ENCODE results near the gene PLEKHA5. TPM values are rescaled to one million over a fixed set of nuclear protein-coding genes. Genes with fewer than 3 reads are reported as not detected.
"Not testable (repeated sequence)": the region's sequence is repeated elsewhere in the genome, so short reads cannot be mapped to it uniquely, and the experiment has no call there.

The PLEKHA5 gene
- polyA plus RNA-seq, 6 donors from 2014 or later, result not detected

- DNase-seq, result no peak
- H3K27me3 Mint-ChIP-seq, result no peaks in the 10 kb centered on the region
- no peak overlapping the region for H3K27ac Mint-ChIP-seq
- H3K4me1 Mint-ChIP-seq, result no peaks in the 10 kb centered on the region
- H3K36me3 Mint-ChIP-seq, result no peaks in the 10 kb centered on the region
- no peaks in the 10 kb centered on the region for H3K9me3 Mint-ChIP-seq
- H3K4me3 Mint-ChIP-seq, result no peak overlapping the region
- ATAC-seq (ENCODE audit: low read depth in 2 of 2), result no peak
Observed at GRCh38 chr12:19166387-19166786, 36.9 kb downstream of the PLEKHA5 start.

- H3K27me3 Mint-ChIP-seq, result no peaks in the 10 kb centered on the region
- no peaks in the 10 kb centered on the region for H3K4me1 Mint-ChIP-seq
- DNase-seq (no peak), ATAC-seq (ENCODE audit: low read depth in 2 of 2) (no peak)
- no peaks in the 10 kb centered on the region for H3K36me3 Mint-ChIP-seq
- H3K27ac Mint-ChIP-seq, result no peak overlapping the region
- H3K4me3 Mint-ChIP-seq, result no peak overlapping the region
- H3K9me3 Mint-ChIP-seq, result no peaks in the 10 kb centered on the region
Observed at GRCh38 chr12:19166956-19167355, 37.4 kb downstream of the PLEKHA5 start.

- H3K27ac Mint-ChIP-seq, result no peak overlapping the region
- no peaks in the 10 kb centered on the region for H3K27me3 Mint-ChIP-seq
- H3K36me3 Mint-ChIP-seq, result no peaks in the 10 kb centered on the region
Observed at GRCh38 chr12:19167708-19168107, 38.2 kb downstream of the PLEKHA5 start.

GRCh38 chr12:19168644-19169043, 39.1 kb downstream of the PLEKHA5 start:
- no peak overlapping the region for H3K4me3 Mint-ChIP-seq
- no peaks in the 10 kb centered on the region for H3K27me3 Mint-ChIP-seq
- no peaks in the 10 kb centered on the region for H3K9me3 Mint-ChIP-seq
- no peak for ATAC-seq (ENCODE audit: low read depth in 2 of 2)
- DNase-seq, result no peak
- no peaks in the 10 kb centered on the region for H3K4me1 Mint-ChIP-seq
- no peaks in the 10 kb centered on the region for H3K36me3 Mint-ChIP-seq
- H3K27ac Mint-ChIP-seq, result no peak overlapping the region

More at GRCh38 chr12:19167708-19168107, 38.2 kb downstream of the PLEKHA5 start:
- no peak overlapping the region for H3K4me3 Mint-ChIP-seq
- no peak for ATAC-seq (ENCODE audit: low read depth in 2 of 2)
- no peaks in the 10 kb centered on the region for H3K9me3 Mint-ChIP-seq
- H3K4me1 Mint-ChIP-seq, result no peaks in the 10 kb centered on the region
- DNase-seq, result no peak

GRCh38 chr12:19169222-19169621, 39.7 kb downstream of the PLEKHA5 start:
- Mint-ChIP-seq H3K4me1 (no peaks in the 10 kb centered on the region), H3K36me3 (no peaks in the 10 kb centered on the region), H3K9me3 (no peaks in the 10 kb centered on the region), H3K27ac (no peak overlapping the region), H3K27me3 (no peaks in the 10 kb centered on the region), H3K4me3 (no peak overlapping the region)
- DNase-seq (no peak), ATAC-seq (ENCODE audit: low read depth in 2 of 2) (no peak)

GRCh38 chr12:19170286-19170685, 40.8 kb downstream of the PLEKHA5 start:
- H3K27me3 Mint-ChIP-seq; H3K4me1 Mint-ChIP-seq; DNase-seq; ATAC-seq (ENCODE audit: low read depth in 2 of 2); H3K4me3 Mint-ChIP-seq; H3K9me3 Mint-ChIP-seq; H3K36me3 Mint-ChIP-seq; H3K27ac Mint-ChIP-seq: not testable (repeated sequence)

- Mint-ChIP-seq H3K27ac (no peak overlapping the region), H3K9me3 (no peaks in the 10 kb centered on the region), H3K4me3 (no peak overlapping the region), H3K36me3 (no peaks in the 10 kb centered on the region), H3K4me1 (no peaks in the 10 kb centered on the region), H3K27me3 (no peaks in the 10 kb centered on the region)
- ATAC-seq (ENCODE audit: low read depth in 2 of 2) (no peak), DNase-seq (no peak)
Observed at GRCh38 chr12:19171731-19172130, 42.2 kb downstream of the PLEKHA5 start.

GRCh38 chr12:19177754-19178153, 48.2 kb downstream of the PLEKHA5 start:
- H3K4me3 Mint-ChIP-seq, result no peak overlapping the region
- no peaks in the 10 kb centered on the region for H3K36me3 Mint-ChIP-seq
- no peak for DNase-seq
- H3K27ac Mint-ChIP-seq, result peak overlapping the region in 1 of 6 donors; percentile 37
- ATAC-seq (ENCODE audit: low read depth in 2 of 2), result no peak
- H3K27me3 Mint-ChIP-seq, result no peaks in the 10 kb centered on the region
- no peaks in the 10 kb centered on the region for H3K9me3 Mint-ChIP-seq
- no peaks in the 10 kb centered on the region for H3K4me1 Mint-ChIP-seq

GRCh38 chr12:19179986-19180385, 50.5 kb downstream of the PLEKHA5 start:
- Mint-ChIP-seq H3K27me3 (no peaks in the 10 kb centered on the region), H3K36me3 (no peaks in the 10 kb centered on the region), H3K4me3 (no peak overlapping the region), H3K9me3 (no peaks in the 10 kb centered on the region), H3K27ac (no peak overlapping the region), H3K4me1 (no peaks in the 10 kb centered on the region)
- ATAC-seq (ENCODE audit: low read depth in 2 of 2) (no peak), DNase-seq (no peak)

- no peaks in the 10 kb centered on the region for H3K4me1 Mint-ChIP-seq
- H3K9me3 Mint-ChIP-seq, result no peaks in the 10 kb centered on the region
- no peak overlapping the region for H3K4me3 Mint-ChIP-seq
- no peak overlapping the region for H3K27ac Mint-ChIP-seq
- no peak for DNase-seq
- no peaks in the 10 kb centered on the region for H3K36me3 Mint-ChIP-seq
- ATAC-seq (ENCODE audit: low read depth in 2 of 2), result no peak
- no peaks in the 10 kb centered on the region for H3K27me3 Mint-ChIP-seq
Observed at GRCh38 chr12:19181666-19182426, 52.3 kb downstream of the PLEKHA5 start.

GRCh38 chr12:19183121-19183838, 53.7 kb downstream of the PLEKHA5 start:
- H3K9me3 Mint-ChIP-seq, result no peaks in the 10 kb centered on the region
- no peak overlapping the region for H3K27ac Mint-ChIP-seq
- ATAC-seq (ENCODE audit: low read depth in 2 of 2) (no peak), DNase-seq (no peak)
- H3K4me3 Mint-ChIP-seq, result no peak overlapping the region
- H3K27me3 Mint-ChIP-seq, result no peaks in the 10 kb centered on the region
- H3K4me1 Mint-ChIP-seq, result no peaks in the 10 kb centered on the region
- H3K36me3 Mint-ChIP-seq, result no peaks in the 10 kb centered on the region

GRCh38 chr12:19185262-19185929, 55.9 kb downstream of the PLEKHA5 start:
- peaks cover 0 to 1% (median 0%) of the 10 kb centered on the region in 3 donors for H3K4me1 Mint-ChIP-seq
- H3K9me3 Mint-ChIP-seq, result no peaks in the 10 kb centered on the region
- ATAC-seq (ENCODE audit: low read depth in 2 of 2) (no peak), DNase-seq (no peak)
- H3K27ac Mint-ChIP-seq, result peak overlapping the region in 1 of 6 donors; percentile 27
- H3K27me3 Mint-ChIP-seq, result no peaks in the 10 kb centered on the region
- no peaks in the 10 kb centered on the region for H3K36me3 Mint-ChIP-seq
- no peak overlapping the region for H3K4me3 Mint-ChIP-seq

GRCh38 chr12:19186722-19187661, 57.5 kb downstream of the PLEKHA5 start:
- no peaks in the 10 kb centered on the region for H3K36me3 Mint-ChIP-seq
- no peak for DNase-seq
- H3K4me1 Mint-ChIP-seq, result peaks cover 0 to 6% (median 2%) of the 10 kb centered on the region in 3 donors
- H3K27ac Mint-ChIP-seq, result no peak overlapping the region
- H3K9me3 Mint-ChIP-seq, result no peaks in the 10 kb centered on the region
- no peak overlapping the region for H3K4me3 Mint-ChIP-seq
- no peak for ATAC-seq (ENCODE audit: low read depth in 2 of 2)
- no peaks in the 10 kb centered on the region for H3K27me3 Mint-ChIP-seq

All from naive B cell (primary cell).